Type B pancreatic cell (in vitro differentiated cells): ENCODE measurements around the gene PDZD4. TPM values are rescaled to one million over a fixed set of nuclear protein-coding genes. Genes with fewer than 3 reads are reported as not detected.

Experiments used
- DNase-seq: peaks from one replicate; pipeline ENCODE4 v3.0.0; 2021; ENCODE audit warnings: mixed read lengths; ENCODE audit not compliant: unreplicated experiment; ENCODE audit errors: extremely low spot score
- H3K27ac Mint-ChIP-seq: 2 replicates; pipeline ENCODE4 v1.8.0; 2021; ENCODE audit warnings: mild to moderate bottlenecking, mixed read lengths
- H3K27me3 Mint-ChIP-seq: 2 replicates; pipeline ENCODE4 v1.8.0; 2021; ENCODE audit warnings: mixed read lengths
- H3K36me3 Mint-ChIP-seq: 2 replicates; pipeline ENCODE4 v1.8.0; 2021; ENCODE audit warnings: mixed read lengths
- H3K4me1 Mint-ChIP-seq: one replicate; pipeline ENCODE4 v1.8.0; 2021; ENCODE audit warnings: mixed read lengths; ENCODE audit not compliant: unreplicated experiment
- H3K4me3 Mint-ChIP-seq: 2 replicates; pipeline ENCODE4 v1.8.0; 2021; ENCODE audit warnings: mild to moderate bottlenecking, mixed read lengths
- H3K9me3 Mint-ChIP-seq: 2 replicates; pipeline ENCODE4 v1.8.0; 2021; ENCODE audit warnings: mixed read lengths
- CTCF ChIP-seq: fragments of 200-600 bp; sonication (generic); conservative IDR thresholded peaks from 2 replicates; pipeline ENCODE4 v1.5.0; 2021; ENCODE audit warnings: antibody characterized with exemption, mild to moderate bottlenecking
- total RNA-seq: library from RNA; stranded (reverse); gene quantifications from 2 replicates; pipeline ENCODE4 v1.2.1, GENCODE V29; 2021; ENCODE audit warnings: low replicate concordance

The PDZD4 gene
- total RNA-seq, 1 donor from 2014 or later = 23.9 TPM

GRCh38 chrX:153869473-153870287 is 39.3 kb upstream of the PDZD4 start:
- no peaks in the 10 kb centered on the region for H3K36me3 Mint-ChIP-seq
- no peak overlapping the region for H3K4me3 Mint-ChIP-seq
- H3K4me1 Mint-ChIP-seq = no peaks in the 10 kb centered on the region

GRCh38 chrX:153868576-153869472 is 38.5 kb upstream of the PDZD4 start:
- Mint-ChIP-seq H3K4me3 (no peak overlapping the region), H3K27ac (no peak overlapping the region), H3K4me1 (no peaks in the 10 kb centered on the region), H3K27me3 (peaks cover 6% of the 10 kb centered on the region), H3K9me3 (no peaks in the 10 kb centered on the region), H3K36me3 (no peaks in the 10 kb centered on the region)
- TF ChIP-seq CTCF = no peak
- no peak for DNase-seq

More at GRCh38 chrX:153869473-153870287, 39.3 kb upstream of the PDZD4 start:
- Mint-ChIP-seq H3K27me3 (peaks cover 7% of the 10 kb centered on the region), H3K27ac (no peak overlapping the region), H3K9me3 (no peaks in the 10 kb centered on the region)
- DNase-seq = no peak
- TF ChIP-seq CTCF = no peak

- Mint-ChIP-seq H3K4me1 (no peaks in the 10 kb centered on the region), H3K27me3 (peaks cover 4% of the 10 kb centered on the region), H3K27ac (no peak overlapping the region), H3K9me3 (no peaks in the 10 kb centered on the region), H3K4me3 (no peak overlapping the region), H3K36me3 (no peaks in the 10 kb centered on the region)
- no peak for DNase-seq
- TF ChIP-seq CTCF = no peak
Measured at GRCh38 chrX:153867671-153868070, 37.3 kb upstream of the PDZD4 start.

GRCh38 chrX:153867139-153867538 is 36.8 kb upstream of the PDZD4 start:
- H3K9me3 Mint-ChIP-seq = no peaks in the 10 kb centered on the region
- H3K4me3 Mint-ChIP-seq = no peak overlapping the region
- DNase-seq = no peak
- no peaks in the 10 kb centered on the region for H3K36me3 Mint-ChIP-seq
- H3K27me3 Mint-ChIP-seq = no peaks in the 10 kb centered on the region
- H3K27ac Mint-ChIP-seq = no peak overlapping the region
- TF ChIP-seq CTCF = no peak
- no peaks in the 10 kb centered on the region for H3K4me1 Mint-ChIP-seq

GRCh38 chrX:153866302-153867019 is 36.1 kb upstream of the PDZD4 start:
- H3K4me3 Mint-ChIP-seq = no peak overlapping the region
- no peaks in the 10 kb centered on the region for H3K27me3 Mint-ChIP-seq
- H3K9me3 Mint-ChIP-seq = no peaks in the 10 kb centered on the region
- TF ChIP-seq CTCF = no peak
- DNase-seq = no peak
- no peaks in the 10 kb centered on the region for H3K4me1 Mint-ChIP-seq
- H3K27ac Mint-ChIP-seq = no peak overlapping the region
- no peaks in the 10 kb centered on the region for H3K36me3 Mint-ChIP-seq
